Gastroesophageal sphincter (tissue), 4 donors: Measurements from ENCODE around the gene CASKIN1. TPM values are rescaled to one million over a fixed set of nuclear protein-coding genes. Genes with fewer than 3 reads are reported as not detected.

ENCODE experiments used
- ATAC-seq: fragments of 150-250 bp; one replicate; pipeline ENCODE4 v1.9.1; 2016; ENCODE audit warnings: mild to moderate bottlenecking, moderate library complexity
- H3K27ac ChIP-seq, 4 donors: fragments of 200-600 bp; sonication (generic) in 3 of 4; 1 replicate in 3 of 4; 2 replicates in 1 of 4; pipeline ENCODE4 v1.5.1; 2016 to 2019
- H3K27me3 ChIP-seq: fragments of 200-600 bp; sonication (generic); one replicate; pipeline ENCODE4 v1.5.1; 2019
- H3K36me3 ChIP-seq, 2 donors: fragments of 200-600 bp; sonication (generic); one replicate each; pipeline ENCODE4 v1.5.1; 2019; ENCODE audit warnings: control low read depth in 1 of 2
- H3K4me1 ChIP-seq, 3 donors: fragments of 200-600 bp; sonication (generic); 1 replicate in 2 of 3; 2 replicates in 1 of 3; pipeline ENCODE4 v1.5.1; 2016 to 2019; ENCODE audit warnings: control low read depth in 2 of 3
- H3K4me3 ChIP-seq, 2 donors: fragments of 200-600 bp; sonication (generic); one replicate each; pipeline ENCODE4 v1.5.1; 2019; ENCODE audit warnings: mild to moderate bottlenecking in 1 of 2, moderate library complexity in 1 of 2
- H3K9me3 ChIP-seq, 3 donors: fragments of 200-600 bp; sonication (generic); one replicate each; pipeline ENCODE4 v1.5.1; 2017 to 2019; ENCODE audit warnings: control low read depth in 2 of 3
- CTCF ChIP-seq, 4 experiments: fragments of 200-600 bp in 2 of 4; fragments of 450-650 bp in 2 of 4; sonication (generic) in 1 of 4; IDR thresholded peaks; one replicate each; pipeline ENCODE4 v1.5.1; 2017 to 2019; ENCODE audit warnings: antibody characterized with exemption in 4 of 4, mild to moderate bottlenecking in 2 of 4, moderate library complexity in 2 of 4
- EP300 ChIP-seq: sonication (generic); formaldehyde crosslinking; IDR thresholded peaks from one replicate; pipeline ENCODE4 v1.6.1; 2017; ENCODE audit warnings: antibody characterized with exemption, mild to moderate bottlenecking
- POLR2A ChIP-seq, 2 donors: fragments of 450-650 bp; IDR thresholded peaks; one replicate each; pipeline ENCODE4 v1.6.1; 2017; ENCODE audit warnings: antibody characterized with exemption in 2 of 2, mild to moderate bottlenecking in 2 of 2, moderate library complexity in 1 of 2
- POLR2AphosphoS5 ChIP-seq: sonication (generic); formaldehyde crosslinking; IDR thresholded peaks from one replicate; pipeline ENCODE4 v1.6.1; 2017; ENCODE audit warnings: antibody characterized with exemption
- WGBS, 2 donors: methylation state at CpG; one replicate each; pipeline ENCODE4 v1.1.5; 2018; ENCODE audit warnings: low coverage in 1 of 2; 5-methylcytosine and 5-hydroxymethylcytosine counted together
- total RNA-seq, 4 donors: library from RNA; depleted of rRNA; stranded (reverse); fragments of >200 nt; gene quantifications; one replicate each; pipeline ENCODE4 v1.1.0, GENCODE V29; 2016

Gene CASKIN1
- total RNA-seq, 4 donors from 2014 or later = 0.27 to 0.35 TPM; not detected in 2

DNA sequence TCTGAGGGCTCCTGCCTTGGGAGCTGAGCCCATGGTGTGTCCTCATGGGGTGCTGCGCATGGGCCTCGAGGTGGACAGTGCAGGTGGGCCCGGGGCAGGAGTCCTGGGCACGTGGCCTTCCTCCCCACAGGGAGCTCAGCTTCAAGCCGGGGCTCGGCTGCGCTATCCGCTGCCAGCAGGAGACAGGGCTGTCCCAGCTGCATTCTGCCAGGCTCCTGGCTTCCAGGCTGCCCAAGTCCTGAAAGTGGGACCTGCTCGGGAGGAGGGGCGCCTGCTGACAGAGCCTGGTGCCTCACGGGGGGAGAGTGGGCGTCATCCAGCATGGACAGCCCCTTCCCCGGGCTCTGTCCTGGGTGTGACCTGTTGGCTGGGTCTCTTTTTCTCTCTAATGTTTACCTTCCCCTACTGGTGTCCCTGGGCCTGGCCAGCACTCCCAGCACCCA, 33.7 kb downstream of the CASKIN1 start:
- H3K36me3 ChIP-seq = peaks cover 0 to 31% of the 10 kb centered on the region in 2 donors
- ATAC-seq = no peak
- peaks cover 3 to 61% (median 34%) of the 10 kb centered on the region in 3 donors for H3K4me1 ChIP-seq
- no peaks in the 10 kb centered on the region for H3K27me3 ChIP-seq
- H3K9me3 ChIP-seq = no peaks in the 10 kb centered on the region
- peak overlapping the region in 3 of 4 donors; percentile 11 to 95 (median 94) for H3K27ac ChIP-seq
- H3K4me3 ChIP-seq = no peak overlapping the region
- no peak for TF ChIP-seq POLR2A (IDR thresholded peaks at IDR 0.05)
- TF ChIP-seq POLR2AphosphoS5 = no peak
- no peak for TF ChIP-seq CTCF (IDR thresholded peaks at IDR 0.05)
- WGBS, 2 donors = 40% methylated on average over 1 of the region's 13 CpGs; no CpG with 5 or more reads in 1 of the 2 donors

GRCh38 chr16:2161911-2162310, 34.5 kb downstream of the CASKIN1 start:
- H3K4me1 ChIP-seq = peaks cover 3 to 68% (median 41%) of the 10 kb centered on the region in 3 donors
- no CpG with 5 or more reads among the region's 10 CpGs for WGBS, 2 donors
- no peak for ATAC-seq
- TF ChIP-seq POLR2AphosphoS5 = no peak
- TF ChIP-seq POLR2A (IDR thresholded peaks at IDR 0.05) = no peak
- no peak for TF ChIP-seq EP300
- no peaks in the 10 kb centered on the region for H3K27me3 ChIP-seq
- no peak overlapping the region for H3K4me3 ChIP-seq
- peak overlapping the region in 3 of 4 donors; percentile 94 to 95 (median 94) for H3K27ac ChIP-seq
- peaks cover 0 to 23% of the 10 kb centered on the region in 2 donors for H3K36me3 ChIP-seq
- H3K9me3 ChIP-seq = no peaks in the 10 kb centered on the region

- H3K9me3 ChIP-seq = no peaks in the 10 kb centered on the region
- peaks cover 0 to 14% of the 10 kb centered on the region in 2 donors for H3K36me3 ChIP-seq
- peak; percentile 83 for ATAC-seq
- H3K4me3 ChIP-seq = peak overlapping the region in 1 of 2 donors; percentile 7
- 25% methylated on average over 13 of the region's 20 CpGs; no CpG with 5 or more reads in 1 of the 2 donors for WGBS, 2 donors
- peak overlapping the region in 3 of 4 donors; percentile 94 to 95 (median 94) for H3K27ac ChIP-seq
- TF ChIP-seq POLR2A (IDR thresholded peaks at IDR 0.05) = no peak
- TF ChIP-seq CTCF (IDR thresholded peaks at IDR 0.05) = no peak
- TF ChIP-seq EP300 = no peak
- TF ChIP-seq POLR2AphosphoS5 = no peak
- no peaks in the 10 kb centered on the region for H3K27me3 ChIP-seq
- peaks cover 3 to 77% (median 48%) of the 10 kb centered on the region in 3 donors for H3K4me1 ChIP-seq
Measured at GRCh38 chr16:2160915-2161551, 35.4 kb downstream of the CASKIN1 start.

GRCh38 chr16:2159175-2159838, 37.1 kb downstream of the CASKIN1 start:
- WGBS, 2 donors = 18% methylated on average over 2 of the region's 24 CpGs; no CpG with 5 or more reads in 1 of the 2 donors
- ATAC-seq = no peak
- TF ChIP-seq POLR2A (IDR thresholded peaks at IDR 0.05) = no peak
- TF ChIP-seq POLR2AphosphoS5 = no peak
- no peak for TF ChIP-seq CTCF (IDR thresholded peaks at IDR 0.05)
- no peak for TF ChIP-seq EP300
- no peaks in the 10 kb centered on the region for H3K27me3 ChIP-seq
- peaks cover 0 to 10% of the 10 kb centered on the region in 2 donors for H3K36me3 ChIP-seq
- H3K27ac ChIP-seq = peak overlapping the region; percentile 82 to 95 (median 94)
- peak overlapping the region; percentile 3 to 77 for H3K4me3 ChIP-seq
- no peaks in the 10 kb centered on the region for H3K9me3 ChIP-seq
- H3K4me1 ChIP-seq = peaks cover 3 to 85% (median 49%) of the 10 kb centered on the region in 3 donors

- Histone ChIP-seq H3K4me1 (peaks cover 3 to 90% (median 60%) of the 10 kb centered on the region in 3 donors), H3K4me3 (peak overlapping the region in 1 of 2 donors; percentile 77), H3K27me3 (no peaks in the 10 kb centered on the region), H3K27ac (peak overlapping the region; percentile 82 to 95 (median 94)), H3K36me3 (peaks cover 0 to under 1% of the 10 kb centered on the region in 2 donors), H3K9me3 (no peaks in the 10 kb centered on the region)
- TF ChIP-seq POLR2AphosphoS5 = no peak
- TF ChIP-seq EP300 = no peak
- no peak for TF ChIP-seq POLR2A (IDR thresholded peaks at IDR 0.05)
- no peak for TF ChIP-seq CTCF (IDR thresholded peaks at IDR 0.05)
- ATAC-seq = no peak
- WGBS, 2 donors = 52 to 60% methylated on average over 1 to 8 of the region's 15 CpGs
Measured at GRCh38 chr16:2158262-2158638, 38.2 kb downstream of the CASKIN1 start.
